Measurements from ENCODE around the gene CHRD.

Gene CHRD

DNA sequence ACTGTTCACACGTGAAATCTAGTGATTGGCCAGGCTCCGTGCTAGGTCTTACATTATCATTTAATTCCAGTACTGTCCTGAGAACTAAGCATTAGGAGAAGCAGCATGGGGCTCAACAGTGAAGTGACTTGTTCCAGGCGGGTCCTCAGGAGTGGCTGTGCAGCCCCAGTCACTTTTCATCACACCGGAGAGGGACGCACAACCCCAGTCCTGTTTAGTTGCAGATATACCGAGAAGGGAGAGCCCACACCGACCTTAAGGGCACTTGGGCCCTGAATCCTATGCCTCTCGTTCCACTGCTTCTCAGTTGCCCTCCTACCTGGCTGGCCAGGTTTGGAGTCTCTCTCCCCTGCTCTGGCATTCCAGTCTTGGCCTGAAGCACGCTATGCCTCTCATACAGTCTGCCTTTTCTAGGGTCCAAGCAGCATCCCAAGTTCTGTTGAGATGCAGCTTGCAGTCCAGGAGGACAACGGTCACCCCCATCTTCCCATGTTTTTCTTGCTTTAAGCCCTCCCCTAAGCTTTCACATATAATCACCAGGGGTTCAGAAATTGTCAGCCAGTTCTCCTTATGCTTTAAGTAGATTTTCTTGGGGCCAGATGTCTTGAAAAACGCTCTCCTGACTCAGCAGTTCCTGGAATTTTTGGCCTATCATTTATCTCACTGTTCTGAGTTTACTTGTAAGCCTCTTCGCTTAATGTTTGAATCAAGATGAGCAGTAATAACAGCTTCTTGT lies 32.4 kb upstream of the CHRD start:
- no peak for DNase-seq

DNA sequence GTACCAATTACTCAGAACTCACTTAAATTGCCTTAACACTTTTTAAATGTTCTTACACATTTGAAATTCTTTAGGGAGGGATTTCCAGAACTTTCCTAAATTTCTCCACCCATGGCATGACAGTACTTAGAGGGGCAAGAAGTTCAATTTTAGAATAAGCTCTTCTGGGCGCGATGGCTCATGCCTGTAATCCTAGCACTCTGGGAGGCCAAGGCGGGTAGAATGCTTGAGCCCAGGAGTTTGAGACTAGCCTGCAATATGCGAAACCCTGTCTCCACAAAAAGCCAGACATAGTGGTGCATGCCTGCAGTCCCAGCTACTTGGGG lies 31.8 kb upstream of the CHRD start:
- no peak for DNase-seq

DNA sequence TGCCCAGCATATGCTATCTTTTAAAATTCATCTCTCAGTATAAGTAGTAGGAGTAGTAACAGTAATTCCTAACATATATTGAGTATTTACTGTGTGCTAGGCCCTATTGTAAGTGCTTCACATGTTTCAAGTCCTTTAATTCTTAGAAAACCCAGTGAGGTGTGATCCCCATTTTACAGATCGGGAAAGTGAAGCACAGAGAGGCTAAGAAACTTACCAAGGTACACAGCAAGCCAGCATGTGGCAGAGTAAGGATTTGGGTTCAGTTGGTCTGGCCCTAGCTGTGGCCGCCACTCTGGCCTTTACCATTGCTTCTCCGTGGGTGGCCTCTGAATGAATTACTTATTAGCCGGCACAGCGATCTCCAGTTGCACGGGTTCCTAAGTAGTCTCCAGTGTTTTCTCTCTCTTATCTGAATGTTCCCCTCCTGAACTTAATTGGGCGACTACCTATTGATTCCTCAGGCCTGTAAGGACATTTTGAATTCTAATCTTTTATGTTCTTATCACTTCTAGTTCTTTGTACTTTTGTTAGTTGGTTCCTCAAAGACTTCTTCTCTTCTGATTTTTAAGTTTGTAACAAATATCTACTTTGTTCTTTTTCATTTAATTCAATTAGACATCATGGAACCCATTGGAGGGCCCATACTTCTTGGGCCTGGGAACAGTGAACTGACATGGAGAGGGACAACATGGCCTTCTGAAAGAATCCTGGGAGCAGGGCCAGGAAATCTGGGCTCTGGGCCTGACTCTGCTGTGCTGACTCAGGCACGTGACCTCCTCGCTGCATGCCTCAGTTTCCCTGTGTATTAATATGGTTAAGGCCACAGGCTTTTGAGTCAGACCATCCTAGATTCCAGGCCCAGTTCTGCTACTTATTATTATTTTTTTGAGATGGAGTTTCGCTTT lies 30.0 kb upstream of the CHRD start:
- no peak for DNase-seq

DNA sequence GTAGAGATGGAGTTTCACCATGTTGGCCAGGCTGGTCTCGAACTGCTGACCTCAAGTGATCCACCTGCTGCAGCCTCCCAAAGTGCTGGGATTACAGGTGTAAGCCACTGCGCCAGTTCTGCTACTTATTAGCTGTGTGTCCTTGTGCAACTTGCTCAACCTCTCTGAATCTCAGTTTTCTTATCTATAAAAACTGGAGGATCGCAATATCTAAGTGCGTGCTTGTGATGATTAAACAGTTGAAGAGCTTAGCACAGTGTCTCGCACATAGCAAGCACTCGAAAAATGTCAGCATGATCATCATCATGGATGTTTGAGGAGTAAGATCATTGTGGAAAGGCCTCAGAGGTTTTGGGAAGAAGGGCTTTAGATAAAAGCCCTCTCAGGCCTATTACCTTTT lies 29.2 kb upstream of the CHRD start:
- DNase-seq: no peak

DNA sequence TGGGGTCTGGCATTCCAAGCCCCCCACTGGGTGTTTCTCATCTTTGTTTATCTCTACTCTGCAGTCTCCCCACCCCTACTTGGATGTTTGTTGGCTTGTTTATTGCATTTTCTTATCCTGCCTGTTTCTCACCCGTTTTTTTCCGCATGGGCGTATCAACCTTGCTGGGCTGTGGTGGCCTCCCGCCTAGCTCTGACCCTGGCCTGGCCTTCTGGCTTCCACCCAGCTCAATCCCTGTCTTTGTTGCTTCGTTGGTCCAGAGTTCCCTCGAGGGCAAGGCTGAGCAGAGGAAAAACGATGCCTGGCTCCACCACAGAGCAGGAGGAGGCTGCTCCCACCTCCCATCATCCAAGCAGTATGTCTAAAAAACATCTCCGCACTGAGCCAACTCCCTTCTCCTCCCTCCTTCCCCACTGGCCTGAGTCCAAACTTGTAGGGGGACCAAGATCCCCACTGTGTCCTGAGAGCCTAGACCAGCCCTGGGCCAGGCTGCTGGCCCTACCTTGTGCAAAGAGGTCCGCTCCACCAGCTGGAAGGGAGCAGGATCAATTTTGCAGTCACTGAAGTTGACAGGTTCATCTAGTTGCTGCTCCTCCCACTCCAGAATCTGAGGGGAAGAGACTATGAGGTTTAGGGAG lies 28.2 kb upstream of the CHRD start:
- no peak for DNase-seq

DNA sequence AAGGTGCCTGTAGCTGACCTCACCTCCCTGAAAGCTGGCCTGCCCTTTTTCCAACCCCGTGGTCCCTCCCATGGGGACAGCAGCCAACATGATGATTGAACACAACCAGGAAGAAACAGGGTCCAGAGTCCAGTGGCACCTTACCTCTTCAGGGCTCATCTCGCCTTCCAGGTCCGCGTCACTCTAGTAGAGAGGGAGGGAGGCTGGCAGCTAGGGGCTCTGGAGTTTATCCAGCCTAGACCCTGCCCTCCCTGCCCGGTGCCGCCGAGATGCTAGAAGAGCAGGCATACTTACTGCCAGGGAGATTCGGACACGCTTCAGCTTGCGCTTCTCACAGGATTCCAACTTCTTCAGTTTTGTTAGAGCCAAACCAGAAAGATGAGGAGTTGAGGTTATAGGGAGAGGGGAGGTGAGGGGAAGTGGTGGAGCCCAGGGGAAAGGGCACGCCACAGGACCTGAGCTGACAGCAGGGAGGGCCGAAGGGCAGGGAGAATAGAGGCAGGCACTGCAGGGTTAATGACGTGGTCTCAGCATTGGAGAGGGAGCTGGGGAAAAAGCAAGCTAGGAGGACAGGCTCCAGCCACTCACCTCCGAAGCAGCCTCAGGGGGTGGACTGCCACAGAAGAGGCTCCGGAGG lies 27.6 kb upstream of the CHRD start:
- no peak for DNase-seq

DNA sequence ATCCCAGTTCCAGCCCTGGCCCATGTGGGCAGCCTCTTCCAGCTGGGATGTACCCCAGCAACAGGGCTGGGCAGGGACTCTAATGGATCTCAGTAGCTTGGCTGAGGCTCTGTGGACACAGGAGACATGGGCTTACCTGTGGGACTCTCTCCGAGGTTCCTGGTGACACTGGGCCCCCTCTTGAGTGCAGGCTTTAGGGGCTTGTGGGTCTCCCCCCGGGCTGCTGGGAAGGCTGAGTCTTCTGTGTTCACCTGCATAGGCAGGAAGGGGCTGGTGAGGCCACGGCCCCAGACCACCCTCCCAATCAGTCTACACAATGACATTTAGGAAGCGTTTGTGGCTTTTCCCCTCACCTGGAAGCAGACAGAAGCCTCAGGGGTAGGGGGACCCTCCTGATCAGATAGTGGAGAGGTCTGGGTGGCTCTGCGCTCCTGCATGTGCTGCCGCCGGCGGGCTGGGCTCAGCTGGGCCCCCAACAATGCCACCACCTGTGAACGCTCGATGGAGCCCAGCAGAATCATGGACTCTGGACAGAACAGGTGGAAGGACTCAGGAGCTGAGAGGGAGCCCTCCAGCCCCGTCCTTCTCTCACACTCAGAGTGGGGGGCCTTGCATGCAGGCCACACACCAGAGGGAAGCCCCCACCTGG lies 26.8 kb upstream of the CHRD start:
- DNase-seq: no peak

DNA sequence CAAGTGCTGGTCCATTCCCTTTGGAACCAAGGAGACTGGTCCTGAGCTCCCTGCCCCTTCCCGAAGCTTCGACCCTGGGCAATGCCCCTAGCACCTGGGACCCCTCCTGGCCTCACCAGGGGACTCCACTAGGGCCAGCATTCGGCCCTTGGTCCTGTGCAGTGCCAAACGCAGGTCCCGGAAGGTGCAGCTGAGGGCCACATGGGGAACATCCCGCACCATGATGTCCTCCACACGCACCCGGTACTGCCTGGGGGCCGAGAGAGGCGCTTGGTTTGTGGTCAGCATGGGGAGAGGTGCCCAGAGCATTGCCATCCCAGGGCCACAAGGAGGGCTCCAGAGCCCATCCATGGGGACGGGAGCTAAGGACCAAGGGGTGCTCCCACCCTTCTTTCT lies 26.3 kb upstream of the CHRD start:
- DNase-seq: no peak

DNA sequence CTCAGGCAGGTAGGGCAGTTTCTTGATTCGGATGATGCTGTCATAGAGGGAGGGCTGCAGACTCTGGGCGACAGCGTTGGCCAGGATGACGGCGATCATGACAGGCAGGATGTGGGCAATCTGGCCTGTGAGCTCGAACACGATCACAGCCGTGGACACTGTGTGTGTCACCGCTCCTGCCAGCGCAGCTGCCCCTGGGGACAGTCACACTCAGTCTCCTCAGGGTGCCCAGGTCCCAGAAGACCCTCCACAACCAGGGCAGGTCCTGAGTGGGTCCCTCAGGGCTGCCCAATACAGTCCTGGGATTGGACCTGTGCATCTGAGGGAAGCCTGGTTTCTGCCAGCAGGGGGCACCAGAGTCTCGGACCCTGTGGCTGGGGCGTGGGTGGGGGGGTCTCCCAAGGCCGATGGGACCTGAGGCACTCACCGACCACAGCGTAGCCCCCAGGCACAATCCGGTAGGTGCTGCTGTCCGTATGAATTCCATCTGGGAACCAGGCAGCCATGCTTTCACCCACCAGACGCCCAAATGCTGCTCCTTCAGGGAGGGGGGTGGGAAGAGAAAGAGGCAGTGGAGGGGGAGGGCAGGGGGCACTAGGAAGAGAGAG lies 25.6 kb upstream of the CHRD start:
- DNase-seq: no peak

DNA sequence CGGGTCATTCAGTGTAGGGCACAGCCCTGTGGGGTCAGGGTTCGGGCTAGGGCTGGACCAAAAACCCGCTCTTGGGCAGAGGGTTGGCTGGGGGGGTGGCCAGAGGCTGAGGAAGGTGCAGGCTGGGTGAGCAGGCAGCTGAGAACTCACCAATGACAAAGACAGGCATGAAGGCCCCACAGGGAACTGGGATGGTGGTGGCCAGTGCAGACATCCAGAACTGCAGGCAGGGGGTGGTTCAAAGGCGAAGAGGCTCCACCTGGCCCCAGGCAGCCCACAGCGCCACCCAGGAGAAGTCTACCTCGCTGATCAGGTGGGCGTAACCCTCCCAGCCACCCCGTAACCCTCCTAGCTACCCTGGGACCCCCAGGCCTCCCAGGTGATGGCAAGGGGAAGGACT lies 25.1 kb upstream of the CHRD start:
- no peak for DNase-seq

DNA sequence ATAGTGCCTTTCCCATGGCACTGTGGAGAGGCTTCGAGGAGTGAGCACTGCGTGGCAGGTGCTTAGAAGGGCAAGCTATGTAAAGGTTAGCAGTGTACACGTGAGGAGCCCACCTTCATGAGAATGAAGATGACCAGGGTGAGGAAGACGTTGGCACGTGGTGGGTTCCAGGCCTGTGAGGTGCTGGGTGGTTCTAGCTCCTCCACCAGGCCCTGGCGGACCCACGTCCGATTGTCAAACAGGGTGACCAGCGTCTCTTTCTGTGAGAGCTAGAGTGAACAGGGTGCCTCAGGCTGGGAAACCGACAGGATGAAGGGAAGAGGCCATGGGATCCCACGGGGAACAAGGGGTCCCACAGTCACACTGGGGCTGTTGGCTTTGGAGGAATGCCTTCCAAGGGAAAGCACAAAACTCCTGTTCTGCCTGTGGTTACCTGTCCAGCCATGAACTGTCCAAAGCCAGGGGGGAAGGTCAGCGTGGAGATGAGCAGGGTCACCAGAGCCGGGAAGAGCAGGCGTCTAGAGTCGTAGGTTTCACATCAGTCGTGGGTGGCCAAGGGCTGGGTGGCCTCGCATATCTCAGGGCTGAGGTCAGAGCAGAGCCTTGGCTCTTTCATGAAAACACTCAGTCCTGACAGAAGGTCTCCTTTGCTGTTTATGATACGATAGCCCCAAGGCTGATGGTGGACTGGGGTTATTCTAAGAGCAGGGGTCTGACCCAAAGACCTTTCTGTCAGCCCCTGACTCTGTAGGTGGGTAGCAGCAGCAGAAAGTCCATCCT lies 24.4 kb upstream of the CHRD start:
- no peak for DNase-seq

DNA sequence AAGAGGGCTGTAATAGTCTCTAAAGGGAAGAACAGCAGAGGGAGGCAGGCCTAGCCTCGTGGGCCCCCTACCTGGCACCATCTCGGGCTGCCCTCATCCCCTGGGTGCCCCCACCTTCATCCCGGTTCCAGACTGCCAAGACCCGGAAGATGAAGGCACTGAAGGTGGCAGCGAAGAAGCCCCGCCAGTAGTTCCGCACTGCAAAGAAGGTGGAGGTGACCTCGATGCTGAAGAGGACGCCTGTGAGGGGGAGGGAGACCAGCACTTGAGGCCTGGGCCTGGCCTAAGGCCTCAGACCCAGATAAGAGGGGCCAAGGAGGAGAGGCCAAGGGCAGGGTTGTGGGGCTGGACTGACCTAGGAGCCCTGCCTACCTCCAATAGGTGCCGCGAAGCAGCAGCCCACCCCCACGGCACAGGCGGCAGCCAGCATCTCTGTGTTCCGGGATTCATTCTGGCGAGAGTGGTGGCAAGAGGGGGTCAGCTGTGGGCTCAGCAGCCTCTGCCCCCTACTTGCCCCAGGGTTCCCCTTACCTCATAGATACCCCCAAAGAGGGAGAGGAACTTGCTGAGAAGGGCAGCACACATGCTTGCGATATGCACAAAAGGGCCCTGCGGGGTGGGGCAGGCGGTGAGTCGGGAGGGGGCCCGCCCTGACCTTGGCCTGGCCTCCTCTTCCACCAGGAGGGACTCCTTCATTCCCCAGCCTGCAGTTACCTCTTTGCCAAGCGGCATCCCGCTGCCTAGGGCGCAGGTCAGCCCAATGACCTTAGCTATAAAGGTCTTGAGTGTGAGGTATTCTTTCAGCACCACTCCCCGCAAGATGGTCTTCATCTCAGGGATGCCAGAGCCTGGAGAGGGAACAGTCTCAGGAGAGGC lies 22.4 kb upstream of the CHRD start:
- no peak for DNase-seq

DNA sequence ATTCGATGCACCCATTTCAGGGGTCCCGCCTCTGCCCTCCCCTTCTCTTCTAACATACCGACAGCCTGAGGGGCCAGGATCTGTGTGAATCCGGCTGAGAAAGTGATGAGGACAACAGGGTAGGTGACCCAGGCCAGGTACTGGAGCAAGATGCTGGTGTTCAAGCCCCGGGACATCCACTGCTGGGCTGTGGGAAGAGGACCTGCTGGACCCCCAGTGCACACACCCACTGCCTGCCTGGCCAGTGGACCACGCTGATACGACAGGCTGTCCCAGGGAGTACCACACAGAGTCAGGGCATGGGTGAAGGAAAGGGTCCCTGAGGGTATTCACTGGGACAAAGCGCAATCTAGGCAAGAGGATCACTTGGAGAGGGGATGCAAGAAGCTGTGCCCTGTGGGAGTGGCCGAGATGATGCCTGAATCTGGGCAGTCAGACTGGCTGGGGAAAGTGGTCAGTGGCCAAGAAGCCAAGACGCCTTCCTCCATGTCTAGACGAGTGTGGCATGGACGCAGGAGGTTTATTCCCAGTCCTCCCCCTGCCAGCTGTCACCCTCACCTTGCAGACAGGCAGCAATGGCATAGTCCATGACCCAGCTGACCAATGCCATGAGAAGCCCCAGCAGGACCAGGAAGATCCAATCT lies 21.6 kb upstream of the CHRD start:
- DNase-seq: no peak

DNA sequence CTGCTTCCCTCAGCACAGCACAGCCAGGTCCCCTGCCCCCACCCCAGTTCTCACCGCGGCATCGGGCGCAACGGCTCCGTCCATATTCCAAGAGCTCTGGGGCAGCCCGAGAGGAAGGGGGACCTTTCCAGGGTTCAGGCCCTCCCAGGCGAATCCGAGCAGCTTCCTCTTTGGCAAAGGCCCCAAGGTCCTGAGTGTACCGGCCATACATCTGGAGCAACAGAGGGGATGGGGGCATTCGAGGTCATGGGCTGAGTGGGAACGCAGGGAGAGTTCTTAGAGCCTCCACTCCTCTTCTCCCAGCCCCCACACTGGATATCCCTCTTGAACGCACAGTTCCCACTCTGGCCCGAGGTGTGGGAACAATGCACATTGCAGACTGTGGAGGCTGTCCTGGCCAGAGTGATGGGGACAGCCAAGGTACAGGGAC lies 20.9 kb upstream of the CHRD start:
- DNase-seq: no peak

DNA sequence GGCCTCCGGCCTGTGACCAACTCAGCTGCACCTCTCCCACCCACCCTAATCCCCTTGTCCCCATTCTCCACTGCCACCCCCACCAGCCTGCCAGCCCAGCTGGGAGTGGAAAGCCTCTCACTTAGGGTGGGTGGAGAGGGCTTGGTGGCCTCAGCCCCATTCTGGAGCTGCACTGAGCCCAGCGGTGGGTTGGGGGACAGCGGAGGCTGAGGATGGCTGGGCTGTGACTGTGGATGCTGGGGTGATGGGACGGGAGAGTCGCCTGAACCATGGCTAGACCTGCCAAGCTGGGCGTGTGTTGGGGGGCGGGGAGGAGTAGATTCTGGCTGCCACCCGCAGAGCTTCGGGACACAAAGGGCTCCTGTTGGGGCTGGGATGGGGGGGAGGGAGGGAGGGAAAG lies 20.2 kb upstream of the CHRD start:
- no peak for DNase-seq

DNA sequence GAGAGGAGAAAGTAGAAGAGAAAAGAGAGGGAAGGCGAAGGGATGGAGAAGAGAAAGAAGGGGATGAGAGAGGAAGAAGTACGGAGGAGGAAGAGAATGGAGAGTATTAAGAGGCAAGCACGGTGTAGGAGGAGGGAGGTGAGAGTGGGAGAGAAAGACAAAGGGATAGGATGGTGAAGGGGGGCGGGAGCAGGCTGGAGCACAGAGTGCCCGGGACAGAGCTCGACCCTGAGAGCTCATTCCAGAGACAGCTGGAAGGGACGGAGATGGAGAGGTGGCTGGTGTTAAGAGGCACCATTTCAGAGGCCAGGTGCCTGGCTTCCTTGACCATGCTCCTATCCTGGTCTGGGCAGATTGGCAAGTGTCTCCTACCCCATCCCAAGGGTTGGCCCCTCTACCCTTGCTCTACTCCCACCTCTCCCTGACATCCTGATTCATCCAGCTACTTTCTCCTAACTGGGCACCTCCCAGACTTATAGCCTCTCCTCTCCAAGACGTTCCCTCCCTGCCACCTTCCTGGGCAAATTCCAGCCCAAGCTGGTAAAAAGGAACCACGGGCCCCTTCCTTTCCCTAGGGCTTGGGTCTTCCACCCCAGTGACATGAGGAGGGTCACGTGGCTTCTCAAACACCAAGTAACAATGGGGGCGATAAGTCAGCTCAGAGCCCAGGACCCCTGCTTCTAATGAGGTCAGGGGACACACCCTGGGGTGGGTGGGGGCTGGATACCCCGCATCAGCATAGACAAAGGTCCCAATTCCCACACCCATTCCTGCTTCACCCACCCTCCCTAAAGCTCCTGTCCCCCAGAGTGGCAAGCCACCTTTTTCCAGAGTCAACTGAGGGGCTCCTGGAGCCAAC lies 19.6 kb upstream of the CHRD start:
- no peak for DNase-seq

DNA sequence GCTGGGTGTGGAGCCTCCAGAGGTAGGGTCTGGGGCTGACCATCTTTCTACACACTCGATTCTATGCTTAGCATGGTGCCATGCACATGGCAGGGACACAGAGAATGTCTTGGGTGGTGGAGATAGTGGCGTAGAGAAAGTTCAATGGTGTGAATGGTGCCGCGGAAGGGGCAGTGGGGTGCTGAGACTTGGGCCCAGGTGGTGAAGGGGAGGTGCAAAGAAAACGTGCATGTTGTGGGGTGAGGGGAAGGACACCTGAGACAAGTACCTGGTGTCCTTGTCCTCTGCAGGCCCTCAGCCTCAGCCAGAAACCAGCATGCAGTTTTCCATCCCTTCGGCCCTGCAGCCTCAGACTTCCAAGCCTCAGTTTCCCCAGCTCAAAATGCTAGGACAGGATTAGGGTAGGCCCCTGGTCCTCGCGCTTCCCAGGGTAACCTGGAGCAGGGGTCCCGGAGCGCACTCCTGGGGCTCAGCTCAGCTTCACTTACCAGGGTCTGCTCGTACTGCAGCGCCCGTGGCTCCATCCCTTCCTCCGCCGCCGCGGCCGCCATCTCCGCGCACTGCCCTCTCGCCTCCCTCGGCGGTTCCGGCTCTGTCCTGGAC lies 18.8 kb upstream of the CHRD start:
- no peak for DNase-seq

DNA sequence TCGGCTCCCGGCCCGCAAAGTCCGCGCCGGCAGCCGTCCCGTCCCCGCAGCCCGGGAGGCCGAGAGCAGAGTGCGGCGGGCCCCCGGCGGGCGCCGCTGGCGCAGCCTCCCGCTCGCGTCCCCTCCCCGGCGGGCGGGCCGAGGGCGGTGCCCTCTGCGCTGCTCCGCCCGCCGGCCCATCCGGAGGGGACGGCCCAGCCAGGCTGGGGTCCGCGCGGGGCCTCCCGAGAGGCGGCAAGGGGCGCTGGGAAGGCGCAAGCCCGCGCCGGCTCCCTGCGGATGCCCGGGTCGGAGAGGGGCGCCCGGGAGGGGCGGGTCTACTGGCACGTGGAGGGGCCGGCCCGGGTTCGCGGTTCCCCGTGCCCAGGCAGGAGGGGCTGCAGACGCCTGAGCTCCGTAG lies 18.3 kb upstream of the CHRD start, which contains the start of the genes CLCN2 and POLR2H:
Gene CLCN2, minus strand, starts transcription at position 74 of the 400 bp plus-strand sequence. CDS start 126 bp downstream, outside the sequence.
Gene POLR2H, plus strand, starts transcription at position 179 of the 400 bp plus-strand sequence. CDS start 1,783 bp downstream, outside the sequence.
- DNase-seq: no peak
